GM18861 (cell line): ENCODE measurements around the gene CREB5.
"Not testable (repeated sequence)": the region's sequence is repeated elsewhere in the genome, so short reads cannot be mapped to it uniquely, and the experiment has no call there.

Source experiments
- ATAC-seq: cut with Tn5 transposase; IDR thresholded peaks from one replicate; pipeline ENCODE4 v1.9.1; 2021; ENCODE audit not compliant: unreplicated experiment

CREB5 gene

DNA sequence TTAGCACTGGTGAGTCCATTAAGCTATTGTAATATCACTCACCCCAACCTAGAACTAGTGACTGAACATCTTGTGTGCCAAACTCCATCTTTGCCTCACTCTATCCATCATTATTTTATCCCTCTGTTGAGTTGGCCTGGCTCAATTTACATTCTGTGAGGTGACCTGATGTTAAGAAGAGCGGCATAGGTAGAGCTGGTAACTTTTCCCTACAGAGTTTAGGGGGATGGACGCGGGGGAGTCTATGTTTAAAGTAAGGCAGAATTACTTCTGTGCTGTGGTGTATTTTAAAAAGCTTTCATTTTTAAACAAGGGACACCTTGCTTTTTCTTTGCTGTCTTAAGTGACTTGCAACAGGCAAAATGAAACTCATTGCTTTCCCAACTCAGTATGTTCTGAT lies 186.3 kb downstream of the CREB5 start:
- no peak for ATAC-seq

DNA sequence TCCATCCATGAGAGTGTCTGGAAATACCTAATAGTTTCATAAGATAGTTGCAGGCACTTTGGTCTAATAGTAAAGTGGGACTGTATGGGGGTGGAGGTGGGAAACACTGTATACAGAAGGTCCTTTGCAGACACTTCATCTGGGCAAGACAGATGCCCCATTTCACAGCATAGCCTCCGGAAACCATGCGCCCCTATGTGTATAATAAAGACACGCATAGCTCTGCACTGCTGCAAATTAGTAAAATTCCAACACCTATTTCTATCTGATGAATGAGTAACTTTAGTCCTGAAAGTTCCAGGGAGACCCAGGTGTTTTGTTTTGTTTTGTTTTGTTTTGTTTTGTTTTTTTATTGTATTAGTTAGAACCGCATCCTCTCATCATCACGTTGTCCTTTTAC lies 187.1 kb downstream of the CREB5 start:
- no peak for ATAC-seq

DNA sequence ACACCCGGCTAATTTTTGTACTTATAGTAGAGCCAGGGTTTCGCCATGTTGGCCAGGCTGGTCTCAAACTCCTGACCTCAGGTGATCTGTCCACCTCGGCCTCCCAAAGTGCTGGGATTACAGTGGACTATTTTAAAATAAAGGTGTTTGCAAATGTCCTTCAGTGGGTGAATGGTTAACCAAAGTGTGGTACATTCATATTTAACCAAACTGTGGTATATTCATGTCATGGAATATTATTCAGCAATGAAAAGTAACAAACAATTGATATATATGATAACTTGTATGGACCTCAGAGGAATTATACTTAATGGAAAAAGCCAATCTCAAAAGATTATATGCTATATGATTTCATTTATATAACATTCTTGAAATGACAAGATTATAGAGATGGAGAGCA lies 190.0 kb downstream of the CREB5 start:
- ATAC-seq, result no peak

DNA sequence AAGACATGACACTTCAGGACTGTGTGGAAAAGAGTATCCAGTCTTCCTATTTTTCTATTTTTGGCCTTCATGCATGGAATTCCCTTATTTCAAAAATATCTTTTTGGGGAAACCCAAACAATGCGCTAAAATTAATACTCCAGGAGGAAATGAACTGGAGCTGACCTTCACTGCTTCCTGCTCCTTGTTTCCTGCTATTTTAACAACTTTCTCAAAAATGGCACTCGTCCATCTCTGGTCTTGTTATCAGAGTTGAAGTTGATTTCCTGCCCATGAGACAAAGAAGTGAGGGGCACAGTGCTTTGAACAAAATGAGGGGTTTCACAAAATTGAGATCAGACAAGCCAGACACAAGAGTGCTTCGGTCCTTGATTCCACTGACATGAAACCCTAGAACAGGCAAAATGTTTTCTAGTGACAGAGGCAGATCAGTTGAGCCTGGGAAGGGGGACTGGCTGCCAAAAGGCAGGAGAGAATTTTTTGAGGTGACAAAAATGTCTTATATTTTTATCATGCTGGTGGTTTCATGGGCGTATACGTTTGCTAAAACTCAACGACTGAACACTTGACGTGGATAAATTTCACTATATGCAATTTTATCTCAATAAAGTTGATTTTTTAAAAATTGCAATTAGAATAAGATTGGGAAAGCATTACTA lies 193.2 kb downstream of the CREB5 start:
- no peak for ATAC-seq

DNA sequence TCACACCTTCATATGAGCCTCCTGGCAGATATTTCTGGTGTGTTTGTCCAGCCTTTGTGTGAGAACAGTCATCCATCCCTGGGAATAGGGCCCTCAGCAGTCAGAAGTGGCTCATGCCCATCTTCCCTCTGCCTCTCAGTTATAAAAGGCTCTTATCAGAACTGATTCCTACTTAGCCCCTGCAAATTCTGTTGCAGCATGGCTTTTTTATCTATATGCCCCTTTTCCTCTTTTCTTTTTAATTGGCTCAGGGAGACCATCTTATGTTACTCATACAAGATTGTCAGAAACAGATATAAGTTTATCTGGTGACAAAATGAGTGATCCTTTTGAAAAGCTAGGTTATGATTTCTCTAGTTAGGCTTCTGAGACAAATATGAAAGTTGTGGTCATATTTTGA lies 194.1 kb downstream of the CREB5 start:
- ATAC-seq, result no peak

DNA sequence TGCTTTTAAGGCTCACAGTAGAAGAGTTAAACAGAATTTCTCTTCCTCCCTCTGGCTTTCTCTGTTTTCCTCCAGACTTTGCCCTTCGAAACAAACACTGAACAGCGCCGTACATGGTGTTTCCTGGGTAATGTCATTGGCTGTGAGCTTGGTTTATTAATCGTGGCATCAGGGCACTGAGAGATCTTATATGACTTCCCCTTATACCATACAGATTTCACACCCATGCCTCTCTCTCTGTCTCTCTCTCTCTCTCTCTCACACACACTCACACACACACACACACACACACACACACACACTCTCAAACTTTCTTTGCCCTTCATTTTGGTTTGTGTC lies 195.5 kb downstream of the CREB5 start:
- ATAC-seq, result no peak

DNA sequence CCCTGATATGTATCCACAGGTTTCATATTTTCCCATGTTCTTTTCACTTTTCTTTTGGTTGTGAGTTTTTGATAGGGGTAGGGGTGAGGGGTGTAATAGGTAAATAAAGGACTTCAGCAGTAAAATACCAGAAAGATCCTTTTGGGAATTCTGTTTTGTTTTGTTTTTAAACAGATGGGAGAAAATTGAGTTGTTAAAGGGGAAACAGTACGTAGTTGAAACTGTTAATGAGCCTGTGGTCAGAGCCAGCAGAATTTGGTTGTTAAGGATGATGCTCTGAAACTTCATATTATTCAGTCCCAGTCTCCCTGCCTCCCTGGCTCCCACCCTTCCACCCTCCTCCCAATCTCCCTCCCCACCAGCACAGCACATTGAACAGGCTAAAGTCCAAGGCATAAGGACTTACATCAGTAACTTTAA lies 195.9 kb downstream of the CREB5 start:
- ATAC-seq, result no peak

DNA sequence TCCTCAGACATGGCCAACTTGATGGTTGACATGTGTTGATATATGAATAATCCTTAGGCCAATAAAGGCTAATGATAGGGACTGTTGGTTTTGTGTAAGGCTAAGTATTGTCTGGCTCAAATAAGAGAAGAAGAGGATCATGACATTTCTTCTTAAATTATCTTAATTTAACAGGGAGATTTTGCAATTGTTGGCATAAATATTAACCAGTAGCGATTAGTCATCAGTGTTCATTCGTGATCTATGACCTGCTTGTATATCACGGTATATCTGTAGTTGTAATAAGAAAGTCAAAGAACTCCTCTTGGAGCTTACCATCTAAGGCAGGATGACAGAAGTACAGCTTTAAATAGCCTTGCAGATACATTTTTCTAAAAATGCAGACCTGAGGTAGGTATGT lies 196.4 kb downstream of the CREB5 start:
- ATAC-seq, result no peak

DNA sequence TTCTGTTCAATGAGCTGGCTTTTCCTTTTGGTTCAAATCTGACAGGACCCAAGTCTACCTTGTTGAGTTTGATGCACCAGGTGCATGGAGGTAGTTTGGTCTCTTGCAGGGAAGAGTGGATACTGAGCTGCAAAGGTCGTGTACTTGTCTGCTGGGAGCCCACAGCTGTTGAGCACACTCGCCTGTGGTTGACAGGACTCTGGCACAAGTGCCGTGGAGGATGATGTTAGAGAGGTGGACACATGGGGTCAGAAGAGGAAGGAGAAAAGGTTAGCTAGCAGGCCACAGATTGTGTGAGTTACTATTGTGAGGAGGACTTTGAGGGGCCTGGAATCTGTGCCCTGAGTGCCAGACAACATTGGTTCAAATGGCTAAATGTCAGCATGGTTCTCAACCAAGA lies 197.3 kb downstream of the CREB5 start:
- ATAC-seq, result no peak

DNA sequence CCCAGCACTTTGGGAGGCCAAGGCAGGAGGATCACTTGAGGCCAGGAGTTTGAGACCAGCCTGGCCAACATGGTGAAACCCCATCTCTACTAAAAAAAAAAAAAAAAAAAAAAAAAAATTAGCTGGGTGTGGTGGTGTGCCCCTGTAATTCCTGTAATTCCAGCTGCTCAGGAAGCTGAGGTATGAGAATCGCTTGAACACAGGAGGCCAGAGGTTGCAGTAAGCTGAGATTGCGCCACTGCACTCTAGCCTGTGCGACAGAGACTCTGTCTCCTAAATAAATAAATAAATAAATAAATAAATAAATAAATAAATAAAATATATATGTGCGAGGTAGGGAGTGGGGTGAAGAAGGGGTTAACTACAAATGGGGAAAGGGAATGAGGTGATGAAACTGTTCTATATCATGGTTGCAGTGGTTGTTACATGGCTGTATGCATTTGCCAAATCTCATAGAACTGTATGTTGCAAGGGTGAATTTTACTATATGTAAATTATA lies 199.1 kb downstream of the CREB5 start:
- not testable (repeated sequence) for ATAC-seq

DNA sequence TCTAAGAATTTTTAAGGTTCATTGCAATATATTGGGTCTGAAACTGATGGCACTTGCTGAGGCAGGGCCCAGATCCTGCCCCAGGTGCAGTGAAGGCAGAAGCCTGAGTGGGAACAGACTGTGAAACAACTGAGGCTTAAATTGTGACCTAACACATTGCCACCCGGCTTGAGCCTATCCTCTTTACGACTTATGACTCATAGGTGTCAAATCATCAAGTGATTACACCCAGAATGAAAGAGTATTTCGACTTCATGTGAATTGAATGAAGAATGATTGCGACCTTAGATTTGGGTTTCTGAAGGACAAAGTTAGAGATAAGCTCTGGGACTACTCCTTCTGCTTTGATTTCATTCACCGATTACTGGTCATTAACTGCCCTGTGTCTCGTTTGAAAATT lies 200.9 kb downstream of the CREB5 start:
- ATAC-seq, result no peak

DNA sequence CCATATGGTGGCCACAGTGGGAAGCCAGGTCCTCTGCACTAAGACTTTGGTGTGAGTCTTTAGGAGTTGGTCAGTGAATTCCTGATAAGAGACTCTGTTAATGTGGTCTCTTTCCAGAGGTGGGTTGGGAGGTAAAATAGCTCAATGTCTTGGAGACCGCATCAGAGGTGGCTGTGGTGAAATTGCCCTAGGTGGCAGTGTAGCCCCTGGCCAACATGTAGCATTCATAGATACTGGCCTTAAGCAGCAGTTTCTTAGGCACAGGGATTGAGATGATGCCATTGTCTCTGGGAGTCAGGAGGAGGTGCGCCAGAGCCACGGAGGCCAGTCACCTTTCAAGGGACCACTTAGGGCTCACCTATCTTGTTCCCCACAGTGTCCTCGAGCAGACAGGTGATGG lies 202.8 kb downstream of the CREB5 start:
- no peak for ATAC-seq

DNA sequence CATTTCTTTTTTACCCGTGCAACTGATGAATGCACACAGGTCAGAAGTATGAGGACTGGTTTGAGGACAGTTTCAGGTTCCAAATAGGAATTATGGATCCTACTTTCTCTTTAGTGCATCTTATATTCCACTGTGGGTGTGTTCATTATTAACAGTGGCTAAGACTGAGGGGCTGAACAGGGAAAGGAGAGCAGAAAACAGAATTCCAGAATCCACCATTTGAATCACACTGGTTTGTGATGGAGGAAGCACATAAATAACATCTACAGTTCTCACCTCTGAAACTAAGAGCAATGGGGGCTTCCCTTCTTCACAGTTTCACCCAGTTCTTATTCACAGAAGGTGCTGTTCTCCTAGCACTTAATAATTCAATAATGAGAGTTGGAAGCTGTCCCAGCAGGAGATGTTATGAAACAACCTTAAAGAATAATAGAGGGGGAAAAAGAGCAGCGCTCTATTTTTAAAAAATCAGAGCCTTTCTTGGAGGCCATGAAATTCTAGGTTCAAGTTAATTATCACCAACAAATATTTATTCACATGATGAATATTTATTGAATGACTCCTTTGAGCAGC lies 205.1 kb downstream of the CREB5 start:
- no peak for ATAC-seq

DNA sequence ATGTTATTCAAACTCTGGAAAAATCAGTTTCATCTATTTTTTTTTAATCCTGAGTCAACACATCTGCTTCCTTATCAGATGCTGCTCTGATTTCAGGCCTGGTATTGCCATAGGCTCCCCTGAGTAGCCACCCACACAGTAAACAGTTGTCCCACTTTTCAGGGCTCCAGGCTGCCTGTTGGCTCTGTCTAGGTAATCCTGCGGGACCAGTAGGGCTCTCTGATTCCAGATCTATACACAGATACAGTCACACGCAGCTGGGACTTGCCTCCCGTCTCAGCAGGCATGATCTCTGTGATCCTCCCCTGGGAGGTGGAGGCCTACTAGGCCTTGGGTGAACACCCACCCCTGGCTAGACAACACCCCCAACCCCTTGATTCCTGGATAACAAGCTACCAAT lies 206.1 kb downstream of the CREB5 start:
- no peak for ATAC-seq

DNA sequence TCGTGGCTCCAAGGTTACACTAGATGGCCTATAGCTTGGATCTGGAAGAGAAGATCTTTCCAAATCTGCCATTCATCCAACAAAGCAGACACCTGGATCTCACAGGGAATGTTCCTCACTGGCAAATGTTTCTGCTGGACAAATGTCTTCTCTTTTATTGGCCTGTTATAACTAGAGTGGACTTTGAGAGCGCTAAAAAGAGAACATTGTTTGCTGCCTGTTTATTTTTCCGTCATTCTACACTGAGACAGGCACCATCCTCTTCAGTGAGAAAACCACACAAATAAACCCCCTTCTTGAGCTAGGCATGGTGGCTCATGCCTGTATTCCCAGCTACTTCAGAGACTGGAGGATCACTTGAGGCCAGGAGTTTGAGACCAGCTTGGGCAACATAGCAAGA lies 206.9 kb downstream of the CREB5 start:
- no peak for ATAC-seq

DNA sequence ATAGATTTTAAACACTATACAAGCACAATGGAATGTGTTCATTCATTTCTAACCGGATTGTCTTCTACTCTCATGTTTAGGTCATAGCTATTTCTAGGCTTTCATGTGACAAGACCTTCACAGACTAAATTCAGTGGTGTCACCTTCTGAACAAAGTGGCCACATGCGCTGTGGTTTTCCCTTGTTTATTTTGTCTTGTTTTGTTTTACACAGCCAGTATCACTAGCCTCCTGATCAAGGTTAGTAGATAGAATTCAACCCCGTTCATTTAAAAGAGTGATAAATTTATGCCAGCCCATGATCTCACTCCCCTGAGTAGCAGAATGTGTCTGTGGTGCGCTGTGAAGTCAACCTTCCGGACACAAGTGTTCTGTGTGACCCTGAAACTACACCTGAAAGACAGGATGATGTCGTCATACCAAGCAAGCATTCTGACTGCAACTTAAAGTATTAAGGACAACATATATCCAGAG lies 209.1 kb downstream of the CREB5 start:
- ATAC-seq, result no peak

DNA sequence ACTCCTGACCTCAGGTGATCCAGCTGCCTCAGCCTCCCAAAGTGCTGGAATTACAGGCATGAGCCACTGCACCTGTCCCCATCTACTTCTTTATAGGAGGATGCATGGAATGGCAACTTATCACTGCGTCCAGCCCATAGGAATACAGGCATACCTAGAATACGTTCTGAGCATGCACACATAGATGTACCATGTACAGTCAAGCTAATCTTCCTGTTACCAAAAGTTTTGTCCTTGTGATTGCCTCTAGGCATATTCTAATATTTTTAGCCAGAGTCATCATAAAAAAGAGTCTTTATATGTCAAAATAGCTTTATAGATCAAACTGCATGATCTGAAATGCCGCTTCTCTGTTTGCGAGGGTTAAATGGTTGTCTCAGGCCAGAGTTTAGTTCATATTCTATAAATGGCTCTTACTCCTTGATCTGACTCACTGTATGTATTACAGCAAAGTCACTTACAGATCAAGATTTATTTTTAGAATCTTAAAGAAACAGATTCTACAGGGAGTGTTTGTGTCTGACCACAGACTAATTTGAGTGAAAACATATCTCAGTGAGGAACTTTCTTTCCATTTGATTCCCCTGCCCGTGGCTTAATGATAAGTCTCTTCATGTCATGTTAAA lies 210.9 kb downstream of the CREB5 start:
- ATAC-seq, result no peak

DNA sequence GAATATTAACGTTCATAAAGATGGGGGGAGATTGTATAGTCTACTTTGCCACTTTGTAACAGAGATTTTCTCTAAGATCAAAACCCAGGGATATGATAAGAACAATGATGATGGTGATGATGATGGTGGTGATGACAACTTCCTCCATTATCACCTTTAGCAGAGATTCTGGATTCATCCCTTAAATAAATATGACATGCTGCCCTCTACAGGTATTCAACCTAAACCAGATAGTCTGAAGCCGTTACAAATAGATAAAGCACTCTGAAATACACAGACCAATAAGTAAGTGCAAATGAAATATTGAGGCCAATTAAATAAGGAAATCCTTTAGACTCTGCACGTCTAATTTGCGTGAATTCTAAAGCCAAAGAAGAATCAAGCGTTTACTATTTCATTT lies 211.5 kb downstream of the CREB5 start:
- no peak for ATAC-seq

DNA sequence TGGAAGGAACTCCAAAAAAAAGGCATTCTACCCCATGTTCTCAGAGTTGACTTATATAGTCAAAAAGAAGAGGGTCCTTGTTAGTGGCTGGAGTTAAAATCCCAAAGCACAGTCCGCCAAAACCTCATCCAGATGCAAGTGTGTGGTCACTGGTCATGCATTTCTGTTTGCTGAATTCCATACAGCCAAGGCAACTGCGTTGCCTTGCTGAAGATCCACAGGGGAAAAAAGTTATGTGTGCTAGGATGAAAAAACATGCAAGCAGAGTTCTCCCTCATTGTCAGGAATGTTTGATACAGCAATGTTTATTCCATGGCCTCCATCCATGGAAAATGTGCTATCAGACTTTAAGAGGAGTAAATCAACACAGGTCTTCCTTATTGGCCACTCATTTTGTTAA lies 213.1 kb downstream of the CREB5 start:
- no peak for ATAC-seq

DNA sequence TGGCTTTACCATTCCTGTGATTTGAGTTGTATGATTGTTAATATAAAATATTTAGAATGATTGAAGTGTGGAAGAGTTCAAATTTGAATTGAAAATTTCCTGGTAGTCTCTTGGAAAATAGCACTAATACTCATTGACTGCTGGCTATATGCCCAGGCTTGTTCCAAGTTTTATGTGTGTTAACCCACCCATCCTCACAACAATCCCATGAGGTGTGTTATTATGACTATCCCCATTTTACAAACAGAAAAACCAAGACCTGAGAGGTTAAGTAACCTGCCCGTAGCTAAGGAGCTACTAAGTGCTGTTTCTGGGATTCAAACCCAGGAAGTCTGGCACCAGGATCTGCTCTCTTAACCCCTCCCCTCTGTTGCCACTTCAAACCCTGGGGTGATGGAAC lies 213.9 kb downstream of the CREB5 start:
- ATAC-seq, result no peak

DNA sequence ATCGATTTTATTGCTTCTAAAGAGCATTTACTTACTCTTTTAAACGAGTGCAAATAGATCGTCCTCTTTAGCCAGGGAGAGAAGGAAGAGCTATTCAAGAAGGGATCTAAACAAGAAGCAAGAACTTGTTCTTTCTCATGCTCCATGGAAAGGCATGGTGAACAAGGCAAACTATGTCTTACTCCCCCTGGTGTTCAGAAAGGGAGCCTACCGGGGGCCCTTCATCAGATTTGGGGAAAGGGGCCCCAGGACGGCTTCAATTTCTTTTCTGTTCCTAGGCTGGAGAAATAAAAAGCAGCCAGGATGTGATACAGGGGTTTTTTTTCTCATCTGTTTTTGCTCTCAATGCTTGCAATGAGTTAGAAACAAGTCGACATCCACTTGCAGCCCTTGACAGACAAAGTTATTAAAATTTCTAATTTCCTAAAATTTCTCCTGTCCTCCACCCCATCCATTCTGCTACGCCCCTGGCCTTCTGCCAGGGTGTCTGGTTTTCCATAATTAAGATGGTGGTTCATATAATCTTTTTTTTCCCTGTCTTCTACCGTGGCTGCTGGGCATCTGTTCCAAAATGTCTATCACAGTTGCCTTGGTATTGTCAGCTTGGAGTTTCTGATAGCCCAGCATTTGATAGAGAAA lies 214.4 kb downstream of the CREB5 start:
- no peak for ATAC-seq

DNA sequence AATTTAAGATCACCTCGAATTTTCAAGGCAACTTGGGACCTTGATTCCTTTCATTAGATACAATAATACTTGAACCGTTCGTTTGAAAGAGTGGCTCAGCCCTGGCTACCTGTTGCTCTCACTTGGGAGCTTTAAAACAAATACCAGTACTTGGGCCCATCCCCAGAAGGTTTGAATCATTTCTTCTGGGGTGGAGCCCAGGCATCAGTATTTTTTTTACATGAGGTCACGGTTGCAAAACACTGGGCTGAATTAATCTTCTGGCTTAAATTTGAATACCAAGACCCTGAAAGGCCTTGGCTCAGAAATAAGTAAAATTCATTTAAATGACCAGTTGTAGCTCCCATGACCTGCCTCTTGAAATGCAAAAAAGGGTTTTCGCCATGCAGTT lies 214.9 kb downstream of the CREB5 start:
- no peak for ATAC-seq
